ENCODE results near the gene CHRNA7.

Gene CHRNA7

GRCh38 chr15:32029862-32030781, at the start of gene CHRNA7:
Gene CHRNA7, plus strand, starts transcription at chr15:32030515. Its CDS starts 80 bp downstream, at chr15:32030595.
- peaks cover 0 to 23% (median 13%) of the 10 kb centered on the region in 4 donors for H3K4me1 ChIP-seq
- peak within 1 kb of the TSS; percentile 37 to 51 for H3K4me3 ChIP-seq
- intact Hi-C loops (cut with DNase I; ENCODE audit: low total_unique reads), result no loop called here
- peaks cover 0 to 44% of the 10 kb centered on the region in 2 donors for H3K27me3 ChIP-seq
- TF ChIP-seq CTCF (IDR thresholded peaks at IDR 0.05), result no peak
- no peak within 1 kb of the TSS for H3K27ac ChIP-seq
- no peaks in the 10 kb centered on the region for H3K9me3 ChIP-seq
- DNase-seq, result no peak
- H3K36me3 ChIP-seq, result no peaks in the 10 kb centered on the region

- H3K9me3 ChIP-seq, result no peaks in the 10 kb centered on the region
- no peaks in the 10 kb centered on the region for H3K36me3 ChIP-seq
- H3K4me3 ChIP-seq, result no peak overlapping the region
- intact Hi-C loops (cut with DNase I; ENCODE audit: low total_unique reads), result no loop called here
- TF ChIP-seq CTCF (IDR thresholded peaks at IDR 0.05), result no peak
- H3K4me1 ChIP-seq, result no peaks in the 10 kb centered on the region
- no peak for DNase-seq
- no peaks in the 10 kb centered on the region for H3K27me3 ChIP-seq
- no peak overlapping the region for H3K27ac ChIP-seq
These were observed 44.7 kb upstream of the CHRNA7 start for GRCh38 chr15:31985607-31986006.

- Histone ChIP-seq H3K9me3 (peaks cover 0 to 3% (median 0%) of the 10 kb centered on the region in 3 donors), H3K27me3 (no peaks in the 10 kb centered on the region), H3K27ac (no peak overlapping the region), H3K36me3 (no peaks in the 10 kb centered on the region), H3K4me3 (no peak overlapping the region), H3K4me1 (no peaks in the 10 kb centered on the region)
- intact Hi-C loops (cut with DNase I; ENCODE audit: low total_unique reads), result no loop called here
- no peak for TF ChIP-seq CTCF (IDR thresholded peaks at IDR 0.05)
- DNase-seq, result no peak
These were observed 37.3 kb upstream of the CHRNA7 start for GRCh38 chr15:31993062-31993461.

GRCh38 chr15:31997711-31998110, 32.6 kb upstream of the CHRNA7 start:
- TF ChIP-seq CTCF (IDR thresholded peaks at IDR 0.05), result no peak
- no peaks in the 10 kb centered on the region for H3K4me1 ChIP-seq
- intact Hi-C loops (cut with DNase I; ENCODE audit: low total_unique reads), result no loop called here
- H3K9me3 ChIP-seq, result peaks cover 0 to 3% (median 0%) of the 10 kb centered on the region in 3 donors
- DNase-seq, result no peak
- no peak overlapping the region for H3K4me3 ChIP-seq
- H3K36me3 ChIP-seq, result no peaks in the 10 kb centered on the region
- no peak overlapping the region for H3K27ac ChIP-seq
- no peaks in the 10 kb centered on the region for H3K27me3 ChIP-seq

- H3K36me3 ChIP-seq, result no peaks in the 10 kb centered on the region
- no peaks in the 10 kb centered on the region for H3K27me3 ChIP-seq
- H3K27ac ChIP-seq, result no peak overlapping the region
- no peak overlapping the region for H3K4me3 ChIP-seq
- H3K4me1 ChIP-seq, result no peaks in the 10 kb centered on the region
- DNase-seq, result no peak
- H3K9me3 ChIP-seq, result no peaks in the 10 kb centered on the region
- TF ChIP-seq CTCF (IDR thresholded peaks at IDR 0.05), result no peak
- intact Hi-C loops (cut with DNase I; ENCODE audit: low total_unique reads), result no loop called here
These were observed 26.8 kb upstream of the CHRNA7 start for GRCh38 chr15:32003558-32003957.

Data from tibial artery (tissue), 4 donors.